GM10248 (cell line): ENCODE measurements around the gene SKP2.

Experiments used
- CTCF ChIA-PET: fragments of 300-600 bp; sonication (Branson Sonifier 250); formaldehyde crosslinking; extraction: SDS; loops from one replicate; lab custom pipeline; 2021; ENCODE audit warnings: antibody characterized with exemption; lab: Yijun Ruan, JAX
- POLR2A ChIA-PET: fragments of 350-650 bp; sonication (Branson Sonifier 250); formaldehyde crosslinking; extraction: SDS; loops from one replicate; lab custom pipeline; 2020; ENCODE audit warnings: antibody characterized with exemption; lab: Yijun Ruan, JAX
- DNase-seq: peaks from one replicate; pipeline ENCODE4 v3.0.0; 2012; ENCODE audit errors: extremely low spot score
- CTCF ChIP-seq: IDR thresholded peaks from 2 replicates; pipeline ENCODE4 v1.5.1; 2012; ENCODE audit warnings: mild to moderate bottlenecking, low read depth; ENCODE audit errors: extremely low read depth, missing control alignments, control extremely low read depth

SKP2 gene

GRCh38 chr5:36217988-36218387 is 66.1 kb downstream of the SKP2 start:
- POLR2A ChIA-PET, result no interaction called here
- no peak for DNase-seq
- CTCF ChIA-PET, result interaction anchor here (1.0 to 5.4 kb wide), 8 partner anchors 11 to 478 kb away, joined by 3 to 39 read pairs (median 4); partner anchors contain the start of gene NADK2
- TF ChIP-seq CTCF, result no peak

- CTCF ChIA-PET, result interaction anchor here (1.4 to 3.4 kb wide), 4 partner anchors 8 to 43 kb away, joined by 4 to 10 read pairs (median 6); partner anchors contain the start of gene NADK2
- TF ChIP-seq CTCF, result no peak
- DNase-seq, result no peak
- POLR2A ChIA-PET, result no interaction called here
These were observed 70.7 kb downstream of the SKP2 start for GRCh38 chr5:36222620-36223019.

GRCh38 chr5:36227046-36227445 is 75.1 kb downstream of the SKP2 start:
- POLR2A ChIA-PET, result no interaction called here
- no peak for TF ChIP-seq CTCF
- CTCF ChIA-PET, result interaction anchor here (1.6 kb wide), 1 partner anchor 15 kb away, joined by 5 read pairs; the partner anchor contains the start of gene NADK2
- DNase-seq, result no peak

- CTCF ChIA-PET, result interaction anchor here (1.1 to 5.2 kb wide), 3 partner anchors 13 to 14 kb away, joined by 4 to 26 read pairs (median 5); partner anchors contain the start of gene NADK2
- TF ChIP-seq CTCF, result no peak
- POLR2A ChIA-PET, result no interaction called here
- no peak for DNase-seq
These were observed 76.6 kb downstream of the SKP2 start for GRCh38 chr5:36228505-36228904.

GRCh38 chr5:36230151-36230790 is 78.4 kb downstream of the SKP2 start:
- ChIA-PET CTCF (interaction anchor here (1.0 to 5.2 kb wide), 6 partner anchors 8 to 23 kb away, joined by 3 to 26 read pairs (median 4); partner anchors contain the start of gene NADK2), POLR2A (no interaction called here)
- DNase-seq, result no peak
- TF ChIP-seq CTCF, result no peak

- CTCF ChIA-PET, result interaction anchor here (5.2 kb wide), 1 partner anchor 10 kb away, joined by 26 read pairs; the partner anchor contains the start of gene NADK2
- DNase-seq, result no peak
- no peak for TF ChIP-seq CTCF
- POLR2A ChIA-PET, result no interaction called here
These were observed 80.6 kb downstream of the SKP2 start for GRCh38 chr5:36232533-36232932.
